GM18520 (cell line): ENCODE results near the gene SPATA3.
"Not testable (repeated sequence)": the region's sequence is repeated elsewhere in the genome, so short reads cannot be mapped to it uniquely, and the experiment has no call there.

Experiments
- ATAC-seq: cut with Tn5 transposase; IDR thresholded peaks from one replicate; pipeline ENCODE4 v1.9.1; 2021; ENCODE audit not compliant: unreplicated experiment

SPATA3 gene

DNA sequence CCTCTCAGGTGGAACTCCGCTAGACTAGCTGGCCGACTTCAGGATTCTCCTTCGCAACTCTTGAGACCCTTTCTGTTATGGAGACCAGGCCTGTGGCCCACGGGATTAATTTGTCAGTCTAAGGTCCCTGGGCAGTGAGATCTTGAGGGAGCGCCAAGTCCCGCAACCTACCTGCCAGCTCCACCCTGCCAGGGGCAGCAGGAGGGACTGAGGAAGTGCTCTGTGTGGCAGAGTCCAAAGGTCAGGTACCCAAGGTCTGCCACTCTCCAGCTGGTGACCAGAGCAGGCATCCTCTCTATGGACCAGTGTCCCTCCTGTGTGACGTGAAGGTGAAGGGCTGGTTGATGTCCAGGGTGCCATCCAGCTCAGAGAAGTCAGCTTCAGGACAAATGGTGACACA is 4.3 kb upstream of the SPATA3 start:
- no peak for ATAC-seq

DNA sequence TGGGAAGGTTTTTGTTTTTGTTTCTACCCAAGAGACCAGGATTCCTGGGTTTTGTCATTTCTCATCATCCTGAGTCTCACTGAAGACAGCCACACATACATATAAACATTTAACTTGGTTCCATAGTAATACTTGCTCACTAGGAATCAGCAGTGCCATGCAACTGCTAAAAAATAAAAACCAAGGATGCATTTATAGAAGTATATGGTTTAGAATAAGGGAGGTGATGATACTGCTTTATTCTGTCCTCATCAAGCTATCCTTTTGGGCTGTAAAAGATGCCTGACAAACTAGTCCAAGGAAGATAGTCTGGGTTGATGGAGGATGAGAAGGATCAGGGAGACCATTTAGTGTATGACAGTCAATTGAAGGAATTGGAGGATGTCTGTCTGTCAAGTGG is 740 bp downstream of the SPATA3 start:
- ATAC-seq = no peak

DNA sequence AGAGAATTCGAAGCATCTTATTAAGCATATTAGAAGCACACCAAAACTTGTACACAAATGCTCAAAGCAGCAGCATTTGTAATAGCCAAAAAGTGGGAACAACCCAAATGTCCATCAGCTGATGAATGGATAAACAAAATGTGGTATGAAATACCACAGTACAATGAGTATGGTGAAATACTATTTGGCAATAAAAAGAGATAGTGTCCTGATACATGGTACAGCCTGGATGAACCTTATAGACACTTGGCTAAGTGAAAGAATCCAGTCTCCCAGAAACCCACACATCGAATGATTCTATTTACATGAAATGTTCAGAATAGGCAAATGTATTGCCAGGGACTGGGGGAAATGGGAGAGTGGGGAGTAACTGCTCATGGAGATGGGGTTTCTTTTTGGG is 3.0 kb downstream of the SPATA3 start:
- ATAC-seq = no peak

DNA sequence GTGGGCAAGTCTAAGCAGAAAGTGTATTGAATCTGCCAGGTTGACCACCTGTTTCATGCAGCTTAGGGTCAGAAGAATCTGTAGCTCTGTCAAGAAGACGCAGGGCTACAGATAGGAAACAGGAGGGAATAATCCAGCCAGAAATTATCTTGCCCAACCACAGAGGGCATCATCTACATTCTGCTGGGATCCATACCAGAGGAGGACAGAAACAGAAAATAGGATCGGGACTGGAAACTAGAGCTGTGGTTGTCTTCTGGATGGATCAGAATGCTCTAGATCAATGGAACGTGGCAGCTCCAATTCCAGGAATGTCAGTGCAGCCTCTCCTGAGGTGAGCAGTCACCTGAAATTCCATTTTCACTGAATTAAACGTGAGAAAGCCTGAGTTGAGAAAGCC is 3.6 kb downstream of the SPATA3 start:
- no peak for ATAC-seq

DNA sequence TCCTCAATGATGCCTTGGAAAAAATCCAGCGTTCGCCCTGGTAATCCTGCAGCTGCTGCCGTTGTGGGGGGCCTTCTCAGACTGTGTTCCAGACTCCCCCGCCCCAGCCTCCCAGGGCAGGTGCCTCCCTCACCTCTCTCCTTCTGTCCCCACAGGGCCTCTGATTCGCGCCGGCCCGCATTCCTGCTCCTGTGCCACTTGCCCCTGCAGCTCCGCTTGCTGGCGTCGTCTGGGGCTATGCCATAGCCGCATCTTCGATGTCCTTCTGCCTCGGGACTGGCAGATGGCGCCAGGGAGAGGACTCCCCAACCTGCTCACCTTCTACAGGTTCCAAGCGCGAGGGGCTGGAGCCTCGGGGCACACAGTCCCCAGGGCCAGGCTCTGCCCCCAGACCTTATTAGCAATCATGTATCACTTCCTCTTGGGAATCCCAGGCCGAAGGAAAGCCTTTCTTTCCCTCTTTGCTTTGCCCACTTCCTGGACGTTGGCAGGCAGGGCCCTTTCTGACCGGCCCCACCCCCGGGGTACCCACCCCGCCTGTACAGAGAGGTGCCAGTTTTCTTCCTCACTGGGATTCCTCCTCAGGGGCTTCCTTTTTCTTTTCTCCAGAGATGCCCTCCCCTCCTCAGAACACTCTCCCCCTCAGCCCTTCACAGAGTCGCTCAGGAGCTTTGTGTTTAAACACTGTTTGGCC is 4.4 kb downstream of the SPATA3 start:
- ATAC-seq = no peak

DNA sequence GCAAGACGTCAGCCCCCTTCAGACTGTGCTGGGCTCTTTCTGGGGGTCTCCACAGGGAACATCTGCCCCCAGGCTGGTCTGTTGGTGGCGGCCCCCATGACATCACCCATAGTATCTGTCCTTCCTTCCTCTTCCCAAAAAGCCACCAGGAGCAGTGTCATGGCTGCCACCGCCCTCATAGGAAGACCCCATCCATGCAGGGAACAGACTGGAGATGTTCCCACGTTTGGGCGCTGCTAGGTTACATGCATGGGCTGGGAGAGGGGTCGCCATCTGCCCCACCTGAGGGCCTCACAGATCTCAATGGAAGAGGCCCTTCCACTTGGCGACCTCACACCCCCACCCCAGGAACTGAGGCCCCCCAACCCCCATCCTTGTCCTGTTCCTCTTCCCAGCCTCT is 5.1 kb downstream of the SPATA3 start:
- ATAC-seq = no peak

DNA sequence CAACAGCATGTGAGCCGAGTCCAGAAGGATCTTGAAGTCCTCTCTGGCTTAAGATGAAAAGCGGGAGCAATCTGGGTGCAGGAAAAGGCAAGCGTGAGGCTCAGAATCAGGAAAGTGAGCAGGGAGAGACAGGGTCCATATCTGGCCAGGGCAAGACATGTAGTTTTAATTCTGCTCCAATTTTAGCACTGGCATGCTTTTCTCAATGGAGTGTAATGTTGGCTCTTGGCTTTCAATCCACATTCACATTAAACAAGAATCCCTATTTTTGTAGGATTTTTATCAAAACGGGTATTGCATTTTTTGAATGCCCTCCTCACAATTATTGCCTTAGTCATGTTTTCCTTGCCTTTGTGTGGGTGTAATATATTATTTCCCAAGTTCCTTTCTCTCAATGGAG is 6.0 kb downstream of the SPATA3 start:
- no peak for ATAC-seq

DNA sequence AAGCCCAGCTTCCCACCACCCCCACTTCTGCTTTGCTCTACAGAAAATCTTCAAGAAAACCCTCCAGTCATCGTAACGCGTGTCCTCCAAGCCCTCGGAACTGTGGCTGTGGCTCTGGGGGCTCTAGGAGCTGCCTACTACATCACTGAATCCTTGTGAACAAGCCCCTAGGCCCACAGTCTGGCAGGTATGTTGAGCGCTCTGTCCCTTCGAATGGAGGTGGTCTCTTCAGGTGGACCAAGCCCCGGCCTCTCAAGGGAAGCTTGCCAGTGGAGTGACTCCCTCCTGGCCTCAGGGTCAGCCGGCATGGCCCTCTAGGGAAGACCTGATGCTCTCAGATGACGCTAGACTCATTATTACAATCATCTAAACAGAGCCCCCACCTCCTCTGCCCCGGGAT is 6.7 kb downstream of the SPATA3 start:
- no peak for ATAC-seq

DNA sequence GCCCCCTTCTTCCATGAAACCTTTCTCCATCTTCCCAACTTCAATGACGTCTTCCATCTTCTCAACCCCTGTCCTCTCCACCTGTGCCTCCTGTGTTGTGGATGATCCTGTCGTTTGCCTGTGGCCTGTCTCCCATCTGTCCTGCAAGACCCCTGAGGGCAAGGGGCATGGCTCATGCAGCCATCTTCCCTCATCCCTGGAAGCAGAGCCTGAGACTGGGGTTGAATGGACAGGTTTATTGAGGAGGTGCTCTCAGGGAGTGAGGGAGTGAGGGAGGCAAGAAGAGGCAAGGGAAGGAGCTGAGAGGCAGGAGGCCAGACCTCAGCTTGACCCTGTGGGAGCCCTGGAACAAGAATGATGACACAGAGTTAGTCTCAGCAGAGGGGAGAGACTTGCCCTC is 7.3 kb downstream of the SPATA3 start:
- no peak for ATAC-seq

DNA sequence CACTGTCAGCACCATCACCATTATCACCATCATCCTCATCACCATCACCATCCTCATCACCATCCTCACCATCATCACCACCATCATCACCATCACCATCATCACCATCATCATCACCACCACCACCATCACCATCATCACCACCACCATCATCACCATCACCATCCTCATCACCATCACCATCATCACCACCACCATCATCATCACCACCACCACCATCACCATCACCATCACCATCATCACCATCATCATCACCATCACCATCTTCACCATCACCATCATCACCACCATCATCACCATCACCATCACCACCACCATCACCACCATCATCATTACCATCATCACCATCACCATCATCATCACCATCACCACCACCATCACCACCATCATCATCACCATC is 9.0 kb downstream of the SPATA3 start:
- not testable (repeated sequence) for ATAC-seq

DNA sequence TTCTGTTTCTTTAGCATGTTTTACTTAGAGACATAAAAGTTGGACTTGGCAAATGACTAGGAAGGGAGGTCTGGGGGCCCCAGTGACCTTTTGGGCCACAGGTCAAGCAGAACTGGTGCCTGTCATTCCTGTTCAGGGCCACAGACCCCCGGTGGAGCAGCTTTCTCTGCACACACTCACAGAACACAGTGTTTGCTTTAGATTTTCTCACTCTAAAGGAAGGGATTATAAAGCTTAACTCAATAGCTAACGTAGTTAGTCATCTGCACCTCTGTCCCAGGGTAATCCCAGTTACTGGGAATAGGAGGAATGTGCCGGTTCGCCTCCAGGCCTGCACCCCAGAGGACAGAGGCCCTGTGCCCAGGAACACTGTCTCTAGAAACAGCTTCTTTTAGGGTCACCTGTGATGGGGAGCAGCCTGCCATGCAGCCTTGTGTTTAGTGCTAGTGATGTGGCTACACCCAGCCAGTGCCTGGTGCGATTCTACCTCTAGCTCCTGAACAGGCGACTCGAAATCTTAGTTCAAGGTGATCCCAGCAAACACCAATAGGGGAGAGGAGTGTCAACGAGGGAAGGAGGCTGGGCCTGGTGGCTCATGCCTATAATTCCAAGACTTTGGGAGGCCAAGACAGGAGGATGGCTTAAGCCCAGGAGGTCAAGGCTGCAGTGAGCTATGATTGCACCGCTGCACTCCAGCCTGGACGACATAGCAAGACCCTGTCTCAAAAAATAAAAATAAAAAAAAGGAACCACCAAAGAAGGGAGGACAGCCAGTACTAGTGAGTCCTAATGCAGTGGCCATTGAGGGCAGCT is 11.6 kb downstream of the SPATA3 start:
- ATAC-seq = no peak

DNA sequence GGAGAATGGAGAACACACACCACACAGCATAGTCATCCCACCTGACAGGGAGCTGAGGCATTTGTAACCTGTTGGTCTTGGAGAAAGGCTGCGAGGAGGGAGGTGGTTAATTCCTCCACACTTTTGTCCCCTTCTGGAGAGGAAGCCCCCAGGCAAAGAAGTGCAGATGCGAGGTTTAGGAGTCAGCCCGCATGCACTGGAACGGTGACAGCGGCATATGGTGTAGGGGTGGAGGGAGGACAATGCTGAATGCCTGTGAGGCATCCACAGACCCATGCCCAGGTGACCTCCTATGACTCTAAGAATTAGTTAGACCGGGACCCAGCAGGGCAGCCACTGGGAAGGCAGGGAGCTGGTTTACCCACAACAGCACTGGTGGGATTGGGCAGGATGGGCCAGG is 12.2 kb downstream of the SPATA3 start:
- ATAC-seq = no peak

DNA sequence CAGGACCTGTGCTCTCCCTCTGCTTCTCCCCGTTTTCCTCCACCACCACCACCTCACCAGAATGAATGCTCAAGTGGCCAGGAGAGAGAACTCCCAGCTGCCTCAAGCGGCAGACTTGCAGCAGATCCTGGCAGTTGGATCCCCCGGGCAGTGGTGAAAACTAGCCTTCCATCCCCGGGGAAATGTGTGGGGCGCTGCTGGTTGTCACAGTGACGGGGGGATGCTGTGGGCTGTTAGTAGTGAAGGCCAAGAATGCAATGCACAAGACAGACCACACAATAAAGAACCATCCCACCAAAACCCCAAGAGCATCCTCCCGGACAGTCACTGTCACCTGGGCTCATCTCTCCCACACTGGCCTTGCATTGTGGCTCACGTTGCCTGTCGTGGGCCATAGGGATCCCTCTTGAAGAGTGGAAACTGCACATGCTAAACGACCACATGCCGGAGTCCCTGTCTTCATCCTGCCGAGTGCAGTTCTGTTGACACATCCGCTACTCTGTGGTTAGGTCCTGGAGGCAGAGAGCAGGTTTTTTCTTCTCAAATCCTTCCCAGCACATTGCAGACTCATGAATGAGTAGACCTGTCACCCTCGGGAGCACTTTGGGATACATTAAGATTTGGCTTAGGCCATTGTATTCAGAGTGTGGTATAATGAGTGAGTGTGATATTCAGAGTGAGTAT is 13.5 kb downstream of the SPATA3 start:
- ATAC-seq = no peak

DNA sequence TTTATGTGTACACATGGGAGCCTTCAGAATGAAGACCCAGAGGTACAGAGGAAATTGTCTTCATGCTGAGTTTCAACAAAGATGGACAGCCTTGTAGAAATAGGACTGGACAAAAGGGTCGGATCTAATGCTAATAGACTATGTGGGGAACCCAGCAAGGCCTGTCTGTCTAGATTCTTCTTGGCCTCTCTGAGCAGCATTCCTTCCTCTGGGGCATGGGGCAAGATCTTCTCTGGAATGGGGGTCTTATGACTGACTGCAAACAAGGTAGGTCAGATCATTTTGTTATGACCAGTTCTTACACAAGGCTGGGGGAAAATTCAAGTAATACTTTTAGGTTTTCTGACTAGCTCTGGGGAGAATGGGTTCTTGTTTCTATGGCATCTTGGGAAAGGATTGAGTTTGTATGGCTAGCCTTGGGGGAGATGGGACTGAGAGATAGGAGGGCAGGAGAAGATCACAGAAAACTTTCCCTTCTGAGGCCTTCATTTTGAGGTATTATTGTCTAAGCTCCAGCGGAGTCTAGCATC is 14.3 kb downstream of the SPATA3 start:
- no peak for ATAC-seq

DNA sequence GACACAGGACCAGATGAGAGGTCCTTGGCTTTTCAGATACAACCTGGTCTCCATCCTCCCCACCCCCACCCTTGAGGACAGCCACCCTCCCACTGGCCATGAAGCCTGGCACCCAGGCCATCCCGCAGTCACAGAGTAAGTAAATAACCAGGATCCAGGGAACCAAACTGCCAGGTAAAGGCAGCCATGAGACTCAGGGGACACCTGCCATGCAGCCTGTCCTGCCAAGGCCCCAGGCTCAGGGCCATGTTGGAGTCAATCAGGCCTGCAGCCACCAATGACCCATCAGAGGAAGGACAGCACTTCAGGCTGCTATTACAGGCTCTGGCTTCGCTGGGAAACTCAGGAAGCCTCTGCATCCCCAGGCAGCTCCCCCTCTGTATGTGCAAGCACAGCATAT is 15.6 kb downstream of the SPATA3 start:
- ATAC-seq = no peak

DNA sequence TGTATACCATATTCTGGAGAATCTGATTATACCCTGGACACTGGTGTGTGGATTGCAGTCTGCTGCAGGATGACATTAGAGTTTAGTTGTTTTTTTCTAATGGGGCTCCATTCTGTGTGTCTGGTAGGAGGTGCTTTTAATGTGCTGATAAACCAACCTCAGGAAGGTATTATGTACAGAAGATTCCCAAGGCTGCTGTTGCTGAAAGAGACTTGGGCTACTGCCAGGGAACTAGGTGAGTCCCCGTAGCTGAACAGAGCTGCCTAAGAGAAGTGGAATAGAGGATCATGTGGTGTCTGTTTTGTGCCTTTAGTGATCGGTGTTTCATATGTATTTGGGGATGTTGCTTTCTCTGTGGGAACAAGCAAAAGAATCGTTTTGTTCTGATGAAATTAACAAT is 16.5 kb downstream of the SPATA3 start:
- no peak for ATAC-seq

DNA sequence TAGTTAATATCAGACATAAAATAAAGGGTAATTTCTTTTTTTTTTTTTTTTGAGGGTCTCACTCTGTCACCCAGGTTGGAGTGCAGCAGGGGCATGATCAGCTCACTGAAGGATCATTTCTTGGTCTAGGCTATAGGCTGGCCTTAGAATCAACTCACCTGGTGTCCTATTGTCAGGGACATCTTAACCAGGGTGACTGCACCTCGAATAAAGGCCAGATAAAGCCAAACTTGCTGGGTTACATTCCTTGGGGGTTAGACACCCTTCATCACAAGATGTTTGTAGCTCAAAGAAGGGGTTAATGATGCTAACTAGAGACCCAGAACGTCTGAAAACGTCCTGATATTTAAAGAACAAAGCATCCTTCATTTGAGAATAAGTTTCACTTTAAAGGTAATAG is 17.9 kb downstream of the SPATA3 start:
- no peak for ATAC-seq

DNA sequence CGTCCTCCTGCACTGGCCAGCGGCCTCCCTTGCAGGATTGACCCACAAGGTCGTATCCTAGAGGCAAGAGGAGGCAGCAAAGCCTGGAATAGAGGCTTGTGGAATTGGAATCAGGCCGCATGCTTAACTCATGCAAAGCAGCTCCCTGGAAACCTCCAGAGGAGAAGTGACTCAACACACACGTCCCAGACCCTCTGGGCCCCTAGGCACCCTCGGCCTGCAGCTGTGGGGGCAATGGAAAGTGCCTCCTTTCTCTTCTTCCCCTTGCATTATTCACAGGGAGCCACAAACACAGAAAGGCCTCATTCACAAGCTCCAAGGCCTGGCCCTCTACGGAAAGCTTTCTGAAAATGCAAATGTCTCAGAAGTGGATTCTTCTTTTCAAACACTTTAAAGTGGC is 19.6 kb downstream of the SPATA3 start:
- ATAC-seq = no peak

DNA sequence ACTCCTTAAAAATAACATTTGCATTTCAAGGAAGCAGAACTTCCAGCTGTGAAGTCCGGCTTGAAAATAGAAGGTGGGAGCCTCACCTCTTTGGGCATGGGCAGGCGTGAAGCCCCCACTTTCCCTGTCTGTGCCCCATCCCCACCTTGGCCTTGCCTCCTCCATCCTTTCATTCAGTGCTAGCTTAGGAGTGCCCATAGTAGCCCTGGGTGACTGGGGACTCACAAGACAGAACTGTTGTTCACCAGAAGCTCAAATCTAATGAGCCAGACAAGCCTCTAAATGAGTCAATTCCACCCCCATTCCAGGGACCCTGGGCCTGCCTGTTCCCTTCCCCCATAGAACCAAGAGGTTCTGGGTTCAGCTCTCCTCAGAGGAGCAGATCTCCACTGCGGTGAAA is 20.0 kb downstream of the SPATA3 start:
- ATAC-seq = no peak

DNA sequence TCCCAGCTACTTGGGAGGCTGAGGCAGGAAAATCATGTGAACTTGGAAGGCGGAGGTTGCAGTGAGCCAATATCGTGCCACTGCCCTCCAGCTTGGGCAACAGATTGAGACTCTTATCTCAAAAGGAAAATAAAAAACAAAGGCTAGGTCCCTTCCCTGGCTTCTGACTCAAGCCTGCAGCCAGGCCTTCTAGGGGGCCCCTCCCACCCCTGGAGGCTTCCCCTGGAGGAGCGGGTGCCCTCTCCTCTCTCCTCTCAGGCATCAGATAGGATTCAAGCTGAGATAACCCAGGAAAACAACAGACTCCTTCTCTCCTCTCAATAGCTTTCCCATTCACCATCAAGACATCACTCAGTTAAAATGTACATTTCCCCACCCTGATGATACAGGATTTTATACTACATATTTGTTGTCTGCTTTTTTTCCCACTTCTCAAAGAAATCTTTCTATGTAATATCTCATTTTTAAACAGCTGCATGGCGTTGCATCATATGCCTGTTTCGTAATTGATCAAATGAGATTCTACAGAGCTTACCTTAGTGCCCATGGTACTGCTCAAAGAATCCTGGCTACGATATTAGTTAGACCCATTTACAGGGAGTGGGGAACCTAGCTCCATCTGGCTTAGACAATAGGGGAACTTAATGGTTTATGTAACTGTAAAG is 20.8 kb downstream of the SPATA3 start:
- no peak for ATAC-seq

DNA sequence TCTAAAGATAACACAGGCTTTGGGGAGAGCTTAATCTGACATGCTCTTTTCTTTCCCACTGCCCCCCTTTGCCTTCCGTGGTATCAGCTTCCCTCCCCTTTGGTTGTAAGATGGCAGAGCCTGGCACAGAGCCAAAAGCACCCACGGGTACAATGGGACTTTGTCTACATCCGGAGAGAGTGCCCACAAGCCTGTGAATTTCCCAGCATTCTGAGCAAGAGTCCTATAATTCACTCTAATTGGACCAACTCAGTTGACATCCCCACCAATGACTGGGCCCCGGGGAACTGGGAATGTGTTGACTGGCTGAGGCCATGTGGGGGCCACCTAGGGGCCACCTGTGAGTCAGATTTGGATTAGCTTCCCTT is 21.3 kb downstream of the SPATA3 start:
- no peak for ATAC-seq
